ENCODE results near the gene AUH. TPM values are rescaled to one million over a fixed set of nuclear protein-coding genes. Genes with fewer than 3 reads are reported as not detected.

The AUH gene
- total RNA-seq = 10 to 100 TPM; 15.5 to 15.6 TPM

- H3K4me3 Mint-ChIP-seq = peak within 1 kb of the TSS; percentile 97
- H3K36me3 Mint-ChIP-seq (ENCODE audit: low read depth) = peaks cover 24% of the 10 kb centered on the region
- H3K27me3 Mint-ChIP-seq (ENCODE audit: low read depth) = no peaks in the 10 kb centered on the region
- H3K9me3 Mint-ChIP-seq (ENCODE audit: insufficient read depth) = peaks cover 7% of the 10 kb centered on the region
- peak; percentile 88 for DNase-seq
- peak; percentile 96 for ATAC-seq
- peak within 1 kb of the TSS; percentile 94 for H3K27ac Mint-ChIP-seq
- POLR2A ChIA-PET = interaction anchor here (0.6 to 6.5 kb wide), 11 partner anchors 15 to 259 kb away, joined by 3 to 43 read pairs (median 4); partner anchors contain the start of gene NFIL3
- CTCF ChIA-PET = interaction anchor here (0.7 to 7.6 kb wide), 10 partner anchors 13 to 446 kb away, joined by 3 to 81 read pairs (median 4); partner anchors contain the start of gene NFIL3
- H3K4me1 Mint-ChIP-seq (ENCODE audit: low read depth) = peaks cover 49% of the 10 kb centered on the region
Measured at GRCh38 chr9:91361291-91362050, at the start of gene AUH. Gene AUH (minus strand): TSS chr9:91361918. CDS start chr9:91361889, 29 bp downstream.

DNA sequence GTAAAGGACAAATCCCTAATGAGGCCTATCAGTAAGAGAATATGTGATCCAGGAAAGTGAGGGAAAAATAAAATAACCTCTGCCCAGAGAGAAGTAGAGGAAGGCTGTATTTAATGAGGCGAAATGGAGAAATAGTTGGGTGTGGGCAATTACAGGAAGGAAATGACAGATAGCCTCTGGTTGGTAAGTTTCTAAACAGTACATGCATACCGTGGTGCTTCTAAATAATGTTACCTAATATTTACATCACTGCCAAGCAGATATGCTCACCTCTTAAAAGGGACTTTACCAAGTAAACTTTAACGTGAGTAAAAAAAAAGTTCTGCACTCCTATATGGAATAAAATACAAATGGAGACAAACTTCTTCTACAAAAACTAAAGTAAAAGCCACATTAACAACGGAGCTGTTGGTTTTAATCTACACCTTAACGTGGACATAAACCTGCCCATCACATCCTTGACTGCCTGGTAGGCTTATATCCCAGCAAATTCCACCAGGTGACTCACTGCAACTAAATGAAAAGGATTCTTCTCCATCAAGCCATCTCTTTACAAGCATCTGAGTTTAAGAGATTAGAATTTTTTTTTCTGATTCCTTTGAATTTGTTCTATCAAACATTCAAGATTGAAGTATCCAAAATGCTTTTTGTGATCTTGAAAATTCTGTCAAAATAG lies 49.5 kb upstream of the AUH start:
- CTCF ChIA-PET = interaction anchor here (0.9 to 2.1 kb wide), 8 partner anchors 11 to 378 kb away, joined by 3 to 5 read pairs (median 3); partner anchors contain the start of gene NFIL3

DNA sequence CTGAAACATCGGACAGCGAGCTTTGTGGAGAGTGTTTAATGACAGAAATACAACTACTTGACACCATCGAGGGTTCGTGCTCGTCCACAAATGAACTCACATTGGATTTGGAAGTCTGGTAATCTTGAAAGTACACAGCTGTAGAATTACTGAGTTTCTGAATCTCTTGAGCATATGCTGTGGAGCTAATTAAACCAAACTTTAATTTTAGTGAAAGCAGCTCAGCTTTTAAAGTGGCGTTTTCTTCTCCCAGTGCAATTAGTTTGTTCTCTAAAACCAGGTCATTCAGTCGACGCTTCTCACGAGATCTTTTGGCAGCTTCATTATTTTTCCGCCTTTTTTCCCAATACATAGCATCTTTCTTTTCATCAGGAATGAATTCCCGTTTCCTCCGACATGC lies 48.4 kb upstream of the AUH start:
- Mint-ChIP-seq H3K4me1 (ENCODE audit: low read depth) (peaks cover 38% of the 10 kb centered on the region), H3K27ac (no peak overlapping the region), H3K9me3 (ENCODE audit: insufficient read depth) (no peaks in the 10 kb centered on the region), H3K36me3 (ENCODE audit: low read depth) (peaks cover 66% of the 10 kb centered on the region), H3K4me3 (no peak overlapping the region), H3K27me3 (ENCODE audit: low read depth) (no peaks in the 10 kb centered on the region)
- no peak for DNase-seq
- POLR2A ChIA-PET = interaction anchor here (1.6 kb wide), 1 partner anchor 50 kb away, joined by 3 read pairs; no protein-coding TSS in a partner anchor
- ATAC-seq = no peak
- CTCF ChIA-PET = interaction anchor here (1.0 to 2.1 kb wide), 5 partner anchors 10 to 377 kb away, joined by 3 to 6 read pairs (median 4); partner anchors contain the start of gene NFIL3

More for the DNA sequence above, 49.5 kb upstream of the AUH start:
- ATAC-seq = no peak
- Mint-ChIP-seq H3K27ac (peak overlapping the region; percentile 21), H3K36me3 (ENCODE audit: low read depth) (peaks cover 64% of the 10 kb centered on the region), H3K4me3 (no peak overlapping the region), H3K4me1 (ENCODE audit: low read depth) (peaks cover 46% of the 10 kb centered on the region), H3K9me3 (ENCODE audit: insufficient read depth) (no peaks in the 10 kb centered on the region), H3K27me3 (ENCODE audit: low read depth) (no peaks in the 10 kb centered on the region)
- POLR2A ChIA-PET = no interaction called here
- no peak for DNase-seq

- ATAC-seq = no peak
- no peak overlapping the region for H3K27ac Mint-ChIP-seq
- no peaks in the 10 kb centered on the region for H3K27me3 Mint-ChIP-seq (ENCODE audit: low read depth)
- no peaks in the 10 kb centered on the region for H3K9me3 Mint-ChIP-seq (ENCODE audit: insufficient read depth)
- H3K4me3 Mint-ChIP-seq = no peak overlapping the region
- DNase-seq = no peak
- H3K4me1 Mint-ChIP-seq (ENCODE audit: low read depth) = peaks cover 42% of the 10 kb centered on the region
- peaks cover 63% of the 10 kb centered on the region for H3K36me3 Mint-ChIP-seq (ENCODE audit: low read depth)
- ChIA-PET POLR2A (no interaction called here), CTCF (no interaction called here)
Measured at GRCh38 chr9:91408475-91408874, 46.8 kb upstream of the AUH start.

- Mint-ChIP-seq H3K4me1 (ENCODE audit: low read depth) (peaks cover 40% of the 10 kb centered on the region), H3K27ac (no peak overlapping the region)
- POLR2A ChIA-PET = no interaction called here
Measured at GRCh38 chr9:91407580-91408318, 46.0 kb upstream of the AUH start.

GRCh38 chr9:91405343-91406077 lies 43.8 kb upstream of the AUH start:
- Mint-ChIP-seq H3K27ac (no peak overlapping the region), H3K36me3 (ENCODE audit: low read depth) (peaks cover 51% of the 10 kb centered on the region), H3K4me3 (no peak overlapping the region), H3K4me1 (ENCODE audit: low read depth) (peaks cover 23% of the 10 kb centered on the region), H3K9me3 (ENCODE audit: insufficient read depth) (no peaks in the 10 kb centered on the region), H3K27me3 (ENCODE audit: low read depth) (no peaks in the 10 kb centered on the region)
- ChIA-PET CTCF (no interaction called here), POLR2A (no interaction called here)
- ATAC-seq (no peak), DNase-seq (peak; percentile 18)

More at GRCh38 chr9:91407580-91408318, 46.0 kb upstream of the AUH start:
- ATAC-seq (no peak), DNase-seq (no peak)
- H3K27me3 Mint-ChIP-seq (ENCODE audit: low read depth) = no peaks in the 10 kb centered on the region
- no peaks in the 10 kb centered on the region for H3K9me3 Mint-ChIP-seq (ENCODE audit: insufficient read depth)
- H3K4me3 Mint-ChIP-seq = no peak overlapping the region
- CTCF ChIA-PET = no interaction called here
- peaks cover 60% of the 10 kb centered on the region for H3K36me3 Mint-ChIP-seq (ENCODE audit: low read depth)

- Mint-ChIP-seq H3K9me3 (ENCODE audit: insufficient read depth) (no peaks in the 10 kb centered on the region), H3K36me3 (ENCODE audit: low read depth) (peaks cover 36% of the 10 kb centered on the region), H3K4me1 (ENCODE audit: low read depth) (peaks cover 17% of the 10 kb centered on the region), H3K4me3 (no peak overlapping the region), H3K27me3 (ENCODE audit: low read depth) (no peaks in the 10 kb centered on the region), H3K27ac (peak overlapping the region; percentile 39)
- no peak for ATAC-seq
- DNase-seq = no peak
- POLR2A ChIA-PET = no interaction called here
- CTCF ChIA-PET = no interaction called here
Measured at GRCh38 chr9:91403665-91404543, 42.2 kb upstream of the AUH start.

DNA sequence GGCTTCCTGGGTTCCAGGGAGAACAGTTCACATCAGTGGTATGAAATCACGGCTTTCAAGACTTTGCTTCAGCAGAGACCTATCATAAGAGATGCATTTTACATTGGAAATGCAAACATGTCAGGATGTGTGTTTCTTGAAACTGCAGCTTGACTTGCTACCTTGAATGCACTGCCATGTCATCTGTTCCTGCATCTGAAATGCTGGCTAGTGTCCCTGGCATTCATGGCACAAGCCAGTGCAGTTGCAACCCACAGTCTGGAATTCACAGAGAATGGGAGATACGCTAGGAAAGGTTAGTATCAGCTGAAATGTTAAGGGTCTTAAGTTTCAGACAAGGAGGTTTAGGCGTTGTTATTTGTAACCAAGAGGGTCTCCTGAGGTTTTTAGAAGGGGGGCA lies 37.2 kb upstream of the AUH start:
- POLR2A ChIA-PET = interaction anchor here (0.7 kb wide), 1 partner anchor 101 kb away, joined by 5 read pairs; no protein-coding TSS in a partner anchor
- H3K36me3 Mint-ChIP-seq (ENCODE audit: low read depth) = peaks cover 5% of the 10 kb centered on the region
- H3K27ac Mint-ChIP-seq = no peak overlapping the region
- H3K9me3 Mint-ChIP-seq (ENCODE audit: insufficient read depth) = no peaks in the 10 kb centered on the region
- ATAC-seq (no peak), DNase-seq (no peak)
- peaks cover 27% of the 10 kb centered on the region for H3K4me1 Mint-ChIP-seq (ENCODE audit: low read depth)
- no peak overlapping the region for H3K4me3 Mint-ChIP-seq
- H3K27me3 Mint-ChIP-seq (ENCODE audit: low read depth) = no peaks in the 10 kb centered on the region
- CTCF ChIA-PET = no interaction called here

GRCh38 chr9:91395553-91396471 lies 34.1 kb upstream of the AUH start:
- POLR2A ChIA-PET = no interaction called here
- Mint-ChIP-seq H3K4me3 (peak overlapping the region; percentile 3), H3K27ac (peak overlapping the region; percentile 76), H3K4me1 (ENCODE audit: low read depth) (peaks cover 19% of the 10 kb centered on the region), H3K9me3 (ENCODE audit: insufficient read depth) (no peaks in the 10 kb centered on the region), H3K36me3 (ENCODE audit: low read depth) (no peaks in the 10 kb centered on the region), H3K27me3 (ENCODE audit: low read depth) (no peaks in the 10 kb centered on the region)
- ATAC-seq (peak; percentile 77), DNase-seq (peak; percentile 38)
- CTCF ChIA-PET = interaction anchor here (0.9 to 1.8 kb wide), 7 partner anchors 15 to 481 kb away, joined by 3 to 5 read pairs (median 3); partner anchors contain the start of gene AUH

GRCh38 chr9:91395106-91395552 lies 33.4 kb upstream of the AUH start:
- POLR2A ChIA-PET = no interaction called here
- peak overlapping the region; percentile 76 for H3K27ac Mint-ChIP-seq

More at GRCh38 chr9:91395106-91395552, 33.4 kb upstream of the AUH start:
- no peaks in the 10 kb centered on the region for H3K36me3 Mint-ChIP-seq (ENCODE audit: low read depth)
- CTCF ChIA-PET = interaction anchor here (1.0 kb wide), 2 partner anchors 27 to 358 kb away, joined by 3 to 4 read pairs; no protein-coding TSS in a partner anchor
- no peaks in the 10 kb centered on the region for H3K27me3 Mint-ChIP-seq (ENCODE audit: low read depth)
- DNase-seq (no peak), ATAC-seq (peak; percentile 40)
- H3K4me3 Mint-ChIP-seq = no peak overlapping the region
- H3K4me1 Mint-ChIP-seq (ENCODE audit: low read depth) = peaks cover 19% of the 10 kb centered on the region
- no peaks in the 10 kb centered on the region for H3K9me3 Mint-ChIP-seq (ENCODE audit: insufficient read depth)

Measured in activated CD8-positive, alpha-beta T cell treated with anti-CD3 and anti-CD28 coated beads, Interleukin-2, amount 10 ng/mL, durations not matched to agents 7 days and 5 days (primary cell).